ENCODE data around the gene HOXB9. TPM values are rescaled to one million over a fixed set of nuclear protein-coding genes. Genes with fewer than 3 reads are reported as not detected.
A peak's percentile ranks its signal among the peaks of the same experiment; 100 is the strongest.

The HOXB9 gene
- total and polyA plus RNA-seq, 9 of the 15 experiments (the other 6 are each of a cell fraction or from before 2014, with no cell fraction given), result 3.1 to 196 (median 77.6) TPM

- TF ChIP-seq MGA (IDR thresholded peaks at IDR 0.05), result 0 out of 2 replicates have a peak, but pooled peaks have one; percentile 1
- no peak for TF ChIP-seq NR2C2 (CRISPR knock-in tag; IDR thresholded peaks at IDR 0.05)
- peak; percentile 47 for TF ChIP-seq NR2C2 (tag; IDR thresholded peaks at IDR 0.05)
- no peak for TF ChIP-seq HLTF (IDR thresholded peaks at IDR 0.05)
- TF ChIP-seq ZC3H11A (IDR thresholded peaks at IDR 0.05; ENCODE audit: low read depth, low read length), result no peak
- no peak for TF ChIP-seq ZC3H8 (IDR thresholded peaks at IDR 0.05)
- no peak for TF ChIP-seq HCFC1 (IDR thresholded peaks at IDR 0.05; ENCODE audit: low read depth, low read length)
- no peak for TF ChIP-seq PHF21A (IDR thresholded peaks at IDR 0.05; ENCODE audit: borderline replicate concordance, low read depth)
- no peak for TF ChIP-seq DLX4 (CRISPR knock-in tag; IDR thresholded peaks at IDR 0.05)
- no peak for TF ChIP-seq CXXC5 (CRISPR knock-in tag; IDR thresholded peaks at IDR 0.05)
- no peak for TF ChIP-seq HNRNPH1 (optimal IDR thresholded peaks at IDR 0.05; ENCODE audit: low read depth, low read length)
- 0 out of 4 replicates have a peak, but pooled peaks of 1 of the 2 experiments have one; percentile 34 for TF ChIP-seq ZNF639 (CRISPR knock-in tag; conservative IDR thresholded peaks at IDR 0.05 in 1 of 2, IDR thresholded peaks at IDR 0.05 in 1 of 2)
These were observed 43.4 kb downstream of the HOXB9 start (continued) for GRCh38 chr17:48582750-48583069.

Data from K562 (cell line).